Measurements from ENCODE around the gene POU6F2. TPM values are rescaled to one million over a fixed set of nuclear protein-coding genes. Genes with fewer than 3 reads are reported as not detected.

Gene POU6F2
- total RNA-seq, 1 experiment from 2014 or later = 0.19 TPM

GRCh38 chr7:39211581-39211980 is 233.9 kb downstream of the POU6F2 start:
- Mint-ChIP-seq H3K27ac (ENCODE audit: low read depth, unreplicated experiment) (no peak overlapping the region), H3K27me3 (ENCODE audit: insufficient read depth, unreplicated experiment) (peaks cover 37% of the 10 kb centered on the region), H3K36me3 (ENCODE audit: insufficient read depth, unreplicated experiment) (no peaks in the 10 kb centered on the region), H3K4me1 (ENCODE audit: insufficient read depth, unreplicated experiment) (no peaks in the 10 kb centered on the region), H3K4me3 (ENCODE audit: unreplicated experiment) (no peak overlapping the region), H3K9me3 (ENCODE audit: unreplicated experiment) (no peaks in the 10 kb centered on the region)
- intact Hi-C loops (cut with micrococcal nuclease) = no loop called here
- no TSS peak for BruUV-seq (replicated peaks)
- DNase-seq (ENCODE audit: unreplicated experiment) = no peak
- TF ChIP-seq CTCF (IDR thresholded peaks at IDR 0.05; ENCODE audit: unreplicated experiment) = no peak
- ChIA-PET CTCF (no interaction called here), POLR2A (no interaction called here)

GRCh38 chr7:39212876-39213275 is 235.2 kb downstream of the POU6F2 start:
- Mint-ChIP-seq H3K27ac (ENCODE audit: low read depth, unreplicated experiment) (no peak overlapping the region), H3K27me3 (ENCODE audit: insufficient read depth, unreplicated experiment) (peaks cover 40% of the 10 kb centered on the region), H3K4me3 (ENCODE audit: unreplicated experiment) (no peak overlapping the region), H3K4me1 (ENCODE audit: insufficient read depth, unreplicated experiment) (no peaks in the 10 kb centered on the region), H3K9me3 (ENCODE audit: unreplicated experiment) (no peaks in the 10 kb centered on the region), H3K36me3 (ENCODE audit: insufficient read depth, unreplicated experiment) (no peaks in the 10 kb centered on the region)
- TF ChIP-seq CTCF (IDR thresholded peaks at IDR 0.05; ENCODE audit: unreplicated experiment) = no peak
- no TSS peak for BruUV-seq (replicated peaks)
- no peak for DNase-seq (ENCODE audit: unreplicated experiment)
- ChIA-PET POLR2A (no interaction called here), CTCF (no interaction called here)
- intact Hi-C loops (cut with micrococcal nuclease) = no loop called here

- Mint-ChIP-seq H3K27ac (ENCODE audit: low read depth, unreplicated experiment) (no peak overlapping the region), H3K4me3 (ENCODE audit: unreplicated experiment) (no peak overlapping the region), H3K9me3 (ENCODE audit: unreplicated experiment) (no peaks in the 10 kb centered on the region), H3K36me3 (ENCODE audit: insufficient read depth, unreplicated experiment) (no peaks in the 10 kb centered on the region), H3K27me3 (ENCODE audit: insufficient read depth, unreplicated experiment) (peaks cover 45% of the 10 kb centered on the region), H3K4me1 (ENCODE audit: insufficient read depth, unreplicated experiment) (no peaks in the 10 kb centered on the region)
- no TSS peak for BruUV-seq (replicated peaks)
- ChIA-PET CTCF (no interaction called here), POLR2A (no interaction called here)
- TF ChIP-seq CTCF (IDR thresholded peaks at IDR 0.05; ENCODE audit: unreplicated experiment) = no peak
- intact Hi-C loops (cut with micrococcal nuclease) = no loop called here
- no peak for DNase-seq (ENCODE audit: unreplicated experiment)
Measured at GRCh38 chr7:39217783-39218182, 240.1 kb downstream of the POU6F2 start.

GRCh38 chr7:39219869-39220268 is 242.2 kb downstream of the POU6F2 start:
- no peak for TF ChIP-seq CTCF (IDR thresholded peaks at IDR 0.05; ENCODE audit: unreplicated experiment)
- CTCF ChIA-PET = interaction anchor here (0.6 kb wide), 1 partner anchor 162 kb away, joined by 3 read pairs; no protein-coding TSS in a partner anchor
- Mint-ChIP-seq H3K4me1 (ENCODE audit: insufficient read depth, unreplicated experiment) (no peaks in the 10 kb centered on the region), H3K27ac (ENCODE audit: low read depth, unreplicated experiment) (no peak overlapping the region), H3K9me3 (ENCODE audit: unreplicated experiment) (no peaks in the 10 kb centered on the region), H3K36me3 (ENCODE audit: insufficient read depth, unreplicated experiment) (no peaks in the 10 kb centered on the region), H3K27me3 (ENCODE audit: insufficient read depth, unreplicated experiment) (peaks cover 33% of the 10 kb centered on the region), H3K4me3 (ENCODE audit: unreplicated experiment) (no peak overlapping the region)
- intact Hi-C loops (cut with micrococcal nuclease) = no loop called here
- no peak for DNase-seq (ENCODE audit: unreplicated experiment)
- BruUV-seq (replicated peaks) = no TSS peak
- POLR2A ChIA-PET = no interaction called here

All from MCF 10A (cell line).